HUDEP-2 (cell line): Measurements from ENCODE around the gene KLHL34.

Experiments
- DNase-seq, 76 experiments: peaks; one replicate each; lab custom pipeline; 2025; ENCODE audit not compliant: unreplicated experiment in 76 of 76; lab: John Stamatoyannopoulos, UW

Gene KLHL34

DNA sequence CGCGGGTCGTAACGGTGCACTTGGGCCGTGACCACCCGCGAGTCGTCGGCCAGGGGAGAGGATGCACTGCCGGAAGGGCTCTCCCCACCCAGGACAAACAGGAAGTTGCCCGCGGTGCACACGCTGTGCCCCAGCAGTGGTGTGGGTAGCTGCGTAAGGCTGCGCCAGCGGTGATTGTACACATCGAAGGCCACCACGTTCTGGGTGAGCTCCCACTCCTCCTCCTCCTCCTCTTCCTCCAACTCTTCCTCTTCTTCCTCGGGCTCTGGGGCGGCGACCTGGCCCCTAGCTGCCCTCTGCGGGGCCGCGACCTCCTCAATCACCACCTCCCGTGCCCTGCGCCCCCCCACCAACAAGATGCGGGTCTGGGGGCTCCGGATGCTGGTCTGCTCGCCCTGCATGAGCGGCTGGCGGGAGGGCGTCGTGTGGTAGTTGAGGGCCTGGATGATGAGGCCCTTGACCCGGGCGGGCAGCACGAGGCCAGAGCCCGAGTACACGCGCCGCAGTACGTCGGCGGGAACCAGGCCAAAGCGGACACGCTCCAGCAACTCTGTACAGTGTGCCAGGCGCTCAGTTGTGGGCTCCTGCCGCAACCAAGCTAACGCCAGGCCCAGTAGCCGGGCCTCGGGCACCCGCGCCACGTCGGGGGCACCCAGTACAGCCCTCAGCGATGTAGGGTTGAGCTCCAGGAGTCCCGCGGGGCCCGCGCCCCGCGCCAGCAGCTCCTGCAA lies 1.4 kb downstream of the KLHL34 start:
- DNase-seq = no peak

DNA sequence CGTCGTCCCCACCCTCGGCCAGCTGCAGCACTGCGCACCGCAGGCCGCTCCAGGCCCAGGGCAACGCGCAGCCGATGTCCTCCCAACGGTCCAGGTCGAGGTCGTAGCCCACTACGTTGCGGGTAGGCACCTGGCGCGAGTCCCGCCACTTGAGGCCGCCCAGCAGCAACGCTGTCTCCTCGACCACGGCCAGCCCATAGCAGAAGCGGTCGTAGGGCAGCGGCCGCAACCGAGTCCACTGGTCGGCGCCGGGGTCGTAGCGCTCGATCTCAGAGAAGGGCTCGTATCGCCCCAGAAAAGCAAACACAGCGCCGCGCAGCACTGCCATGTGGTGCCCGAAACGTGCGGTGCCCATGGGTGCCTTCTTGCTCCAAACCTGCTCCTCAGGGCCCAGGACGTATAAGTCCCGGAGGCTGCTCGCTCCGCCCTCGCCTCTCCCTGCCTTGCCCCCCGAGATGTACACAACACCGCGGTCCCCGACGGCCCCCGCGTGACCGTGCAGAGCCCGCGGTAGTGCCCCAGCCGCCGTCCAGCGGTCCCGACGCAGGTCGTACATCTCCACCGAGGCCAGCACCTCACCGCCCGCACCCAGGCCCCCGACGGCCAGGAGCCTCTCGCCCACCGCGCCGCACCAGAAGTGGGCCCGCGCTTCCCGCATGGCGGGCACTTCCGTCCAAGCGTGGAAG lies 2.1 kb downstream of the KLHL34 start:
- no peak for DNase-seq

- DNase-seq = no peak
Measured at GRCh38 chrX:21645886-21646285, 12.2 kb downstream of the KLHL34 start.

- DNase-seq = no peak
Measured at GRCh38 chrX:21645431-21645830, 12.7 kb downstream of the KLHL34 start.

GRCh38 chrX:21639775-21640174 lies 18.4 kb downstream of the KLHL34 start:
- DNase-seq = no peak

DNA sequence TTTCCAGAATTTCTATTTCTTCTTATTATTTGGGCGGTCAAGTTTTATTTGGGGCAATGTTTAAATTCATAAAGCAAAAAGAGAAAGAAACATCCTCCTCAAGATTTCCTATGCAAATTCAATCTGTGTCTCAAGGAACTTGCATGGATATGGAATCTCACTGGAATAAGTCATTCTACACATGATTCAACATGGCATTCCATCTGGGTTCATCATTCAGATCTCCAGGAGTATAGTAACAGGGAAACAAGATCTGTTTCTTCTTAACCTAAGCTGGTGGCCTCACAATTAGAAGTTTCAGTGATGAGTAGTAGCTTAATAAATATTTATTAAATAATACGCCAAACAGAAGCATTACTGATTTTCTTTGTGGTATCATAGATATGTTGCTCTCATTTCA lies 19.8 kb downstream of the KLHL34 start:
- no peak for DNase-seq

DNA sequence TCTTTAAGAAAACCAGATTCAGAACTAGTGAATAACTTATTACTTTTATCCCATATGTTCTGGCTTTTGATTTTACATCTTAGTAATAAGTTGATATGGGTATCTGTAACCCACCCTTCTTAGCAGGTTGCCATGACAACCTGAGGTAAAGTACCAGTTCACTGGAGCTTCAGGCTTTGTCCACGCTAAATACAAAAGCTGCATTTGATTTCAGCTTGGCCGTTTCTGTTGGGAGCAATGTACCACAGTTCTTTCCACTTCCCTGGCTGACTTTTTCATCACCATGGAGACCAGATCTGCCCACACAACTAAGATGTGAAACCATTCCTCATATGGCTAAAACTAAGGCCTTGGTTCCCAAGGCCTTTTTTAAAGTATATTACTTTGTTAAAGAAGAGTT lies 26.1 kb downstream of the KLHL34 start:
- no peak for DNase-seq

- no peak for DNase-seq
Measured at GRCh38 chrX:21623778-21624501, 34.2 kb downstream of the KLHL34 start.

DNA sequence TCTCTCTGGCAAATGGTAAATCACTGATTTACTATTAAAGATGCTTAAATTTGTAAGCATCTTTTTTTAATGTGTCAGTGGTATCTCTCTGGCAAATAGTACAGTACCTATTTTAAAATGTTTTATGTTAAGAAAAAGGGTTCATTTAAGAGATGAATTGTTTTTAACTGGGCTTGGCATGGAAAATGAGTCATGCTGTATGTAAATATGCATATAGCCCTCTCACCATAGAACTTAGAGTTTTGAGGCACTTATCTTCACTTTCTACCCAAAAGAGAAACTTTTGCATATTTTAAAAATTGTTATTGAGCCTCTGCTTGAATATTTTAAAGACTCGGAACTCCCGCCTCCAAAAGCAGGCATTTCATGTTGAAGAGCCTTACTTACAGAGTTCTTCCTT lies 37.9 kb downstream of the KLHL34 start:
- no peak for DNase-seq

DNA sequence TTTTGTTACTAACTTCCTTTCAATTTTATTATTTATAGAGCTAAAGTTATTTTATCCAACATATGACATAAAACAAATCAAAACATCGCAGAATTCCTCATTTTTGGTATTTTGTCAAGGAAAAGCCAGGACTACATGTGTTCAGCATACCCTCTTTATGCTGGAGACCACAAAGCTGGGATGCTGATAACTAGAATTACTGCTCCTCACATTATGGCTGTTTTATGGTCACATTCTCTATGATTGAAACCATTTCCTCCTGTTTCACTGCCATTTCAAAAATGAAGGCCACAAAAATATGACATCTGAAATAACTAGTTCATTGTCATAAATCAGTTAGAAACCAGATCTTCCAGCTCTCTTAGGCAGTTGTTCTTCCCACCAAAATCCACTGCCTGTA lies 41.7 kb downstream of the KLHL34 start:
- no peak for DNase-seq

DNA sequence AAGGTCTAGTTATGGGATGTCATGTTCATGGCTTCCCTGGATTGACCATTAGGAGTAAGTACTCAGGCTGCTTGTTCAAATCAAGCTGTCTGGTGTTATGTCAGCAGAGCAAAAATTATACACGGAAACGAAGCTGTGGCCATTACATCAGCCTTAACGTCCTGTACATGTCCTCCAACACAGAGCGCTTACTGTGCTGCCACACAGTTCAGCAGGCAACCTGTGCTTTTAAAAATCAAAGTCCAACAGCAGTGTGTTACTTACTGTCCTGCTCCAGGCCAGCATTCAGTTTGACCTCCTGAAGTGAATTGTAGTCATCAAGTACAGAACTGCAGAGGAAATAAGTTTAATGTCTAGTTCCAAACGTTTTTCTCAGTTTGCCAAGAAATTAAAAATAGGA lies 46.0 kb downstream of the KLHL34 start:
- DNase-seq = no peak

DNA sequence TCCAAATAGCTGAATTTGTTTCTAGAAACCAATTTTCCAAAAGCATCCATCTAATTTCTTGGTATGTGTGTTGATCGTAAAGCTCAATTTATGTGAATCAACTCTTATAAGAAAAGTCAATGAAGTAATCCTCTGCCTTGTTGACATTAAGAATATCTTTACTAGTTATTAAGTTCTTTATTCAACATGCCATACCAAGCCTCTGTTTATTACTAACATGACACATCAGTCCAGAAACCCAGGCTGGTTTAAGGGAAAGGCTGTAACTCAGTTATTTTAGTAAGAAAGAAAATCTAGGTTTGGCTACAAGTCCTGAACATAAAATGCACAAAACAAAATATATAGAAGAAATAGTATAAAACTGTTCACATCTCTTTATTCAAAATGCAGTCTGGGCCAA lies 48.0 kb downstream of the KLHL34 start:
- no peak for DNase-seq

- DNase-seq = no peak
Measured at GRCh38 chrX:21606002-21606401, 52.1 kb downstream of the KLHL34 start.
